ES-I3 (cell line): ENCODE results near the gene GATA1.
A peak's percentile ranks its signal among the peaks of the same experiment; 100 is the strongest.

Source experiments
- H3K36me3 ChIP-seq: 2 replicates; pipeline ENCODE4 v1.6.1; 2013; ENCODE audit warnings: mild to moderate bottlenecking, low read length, control low read depth, moderate library complexity; ENCODE audit not compliant: insufficient read depth
- H3K4me1 ChIP-seq: 2 replicates; pipeline ENCODE4 v1.6.1; 2013; ENCODE audit warnings: mild to moderate bottlenecking, control low read depth, low read length; ENCODE audit not compliant: insufficient read depth
- H3K9ac ChIP-seq: 2 replicates; pipeline ENCODE4 v1.6.1; 2013; ENCODE audit warnings: low read depth, mild to moderate bottlenecking, low read length, moderate library complexity
- H3K9me3 ChIP-seq: 2 replicates; pipeline ENCODE4 v1.6.1; 2013; ENCODE audit warnings: mild to moderate bottlenecking, low read length, moderate library complexity; ENCODE audit not compliant: control insufficient read depth, insufficient read depth

The GATA1 gene

DNA sequence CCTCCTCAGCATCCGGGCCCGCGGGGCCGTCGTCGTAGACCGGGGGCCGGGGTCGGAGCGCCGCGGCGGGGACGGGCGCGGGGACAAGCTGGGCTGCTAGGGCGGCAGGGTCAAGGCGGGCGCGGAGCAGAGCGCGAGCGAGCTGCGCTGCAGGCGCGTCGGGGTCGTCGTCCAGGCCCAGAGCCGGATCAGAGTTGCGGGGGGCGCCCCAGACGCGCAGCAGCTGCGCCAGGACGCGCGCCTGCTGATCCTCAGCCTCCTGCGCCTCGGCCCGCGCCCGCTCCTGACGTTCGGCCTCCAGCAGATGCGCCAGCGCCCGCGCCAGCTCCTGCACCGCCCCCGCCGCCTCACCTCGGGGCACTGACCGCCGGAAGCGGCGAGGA, 45.5 kb downstream of the GATA1 start:
- Histone ChIP-seq H3K4me1 (no peaks in the 10 kb centered on the region), H3K9me3 (no peaks in the 10 kb centered on the region), H3K9ac (peak overlapping the region; percentile 47), H3K36me3 (no peaks in the 10 kb centered on the region)

DNA sequence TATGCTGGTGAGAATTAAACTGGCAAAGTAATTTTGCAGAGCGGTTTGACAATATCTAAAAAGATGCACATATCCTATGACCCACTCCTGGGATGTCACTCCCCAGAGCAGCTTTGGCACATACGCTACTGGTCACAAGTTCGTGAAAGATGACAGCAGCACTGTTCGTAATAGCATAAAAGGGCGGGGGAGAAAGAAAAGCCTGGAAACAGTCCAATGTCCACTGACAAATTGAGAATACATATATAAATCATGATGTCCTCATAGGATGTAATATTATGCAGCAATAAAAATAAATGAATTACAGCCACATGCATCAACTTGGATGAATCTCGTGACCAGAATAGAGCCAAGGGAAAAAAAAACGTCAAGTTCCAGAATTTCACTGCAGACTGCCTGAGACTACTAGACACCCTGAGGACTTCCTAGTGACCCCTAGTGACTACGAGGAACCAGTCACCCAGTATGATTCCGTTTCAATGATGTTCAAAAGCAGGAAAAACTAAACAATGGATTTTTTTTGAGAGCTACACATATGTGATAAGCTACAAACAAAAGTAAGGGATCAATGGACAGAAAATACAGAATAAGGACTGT, 47.2 kb downstream of the GATA1 start:
- Histone ChIP-seq H3K4me1 (no peaks in the 10 kb centered on the region), H3K9me3 (no peaks in the 10 kb centered on the region), H3K36me3 (no peaks in the 10 kb centered on the region), H3K9ac (no peak overlapping the region)

- H3K9me3 ChIP-seq, result no peaks in the 10 kb centered on the region
- H3K36me3 ChIP-seq, result no peaks in the 10 kb centered on the region
- H3K9ac ChIP-seq, result peak overlapping the region; percentile 47; the same call in 1 of the 2 replicates
- no peaks in the 10 kb centered on the region for H3K4me1 ChIP-seq
These were observed 48.0 kb downstream of the GATA1 start for GRCh38 chrX:48834383-48834709.

DNA sequence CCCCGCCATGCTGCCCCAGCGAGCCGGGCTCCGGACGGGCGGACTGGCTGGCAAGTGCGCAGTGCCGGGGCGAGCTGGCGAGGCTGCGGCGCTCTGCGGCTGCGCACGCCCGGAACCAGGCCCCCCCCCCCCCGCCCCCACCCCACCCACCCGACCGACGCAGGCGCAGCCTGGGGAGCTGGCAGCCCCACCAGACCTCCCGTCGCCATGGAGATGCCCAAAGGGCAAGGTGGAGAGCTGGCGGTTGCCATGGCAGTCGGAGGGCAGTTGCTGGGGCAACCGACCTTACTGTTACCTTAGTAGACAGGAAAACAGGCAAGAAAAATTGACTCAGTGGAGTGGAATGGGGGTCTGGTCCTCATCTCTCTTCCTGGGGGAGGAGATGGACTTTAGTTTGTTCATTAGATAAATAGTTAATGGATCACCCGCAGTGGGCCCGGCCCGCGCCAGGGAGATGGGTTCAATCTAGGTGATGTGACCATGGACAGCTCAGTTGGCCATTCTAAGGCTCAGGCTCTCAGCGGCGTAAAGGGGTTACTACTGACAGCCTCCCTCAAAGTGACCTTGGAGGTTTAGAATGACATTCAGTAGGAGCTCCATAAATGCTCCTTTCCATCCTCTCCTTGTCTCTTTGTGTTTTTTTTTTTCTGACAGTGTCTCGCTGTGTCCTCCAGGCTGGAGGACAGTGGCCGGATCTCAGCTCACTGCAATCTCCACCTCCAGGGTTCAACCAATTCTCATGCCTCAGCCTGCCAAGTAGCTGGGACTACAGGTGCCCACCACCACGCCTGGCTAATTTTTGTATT, 49.3 kb downstream of the GATA1 start, which contains the start of gene PCSK1N:
TSS of gene PCSK1N (minus strand) at position 87 of the 806 bp plus-strand sequence. CDS start at position 9, 78 bp downstream.
- no peaks in the 10 kb centered on the region for H3K36me3 ChIP-seq
- H3K9me3 ChIP-seq, result no peaks in the 10 kb centered on the region
- peak within 1 kb of the TSS; percentile 47; the same call in 1 of the 2 replicates for H3K9ac ChIP-seq
- H3K4me1 ChIP-seq, result no peaks in the 10 kb centered on the region

GRCh38 chrX:48839686-48840085, 53.3 kb downstream of the GATA1 start:
- no peaks in the 10 kb centered on the region for H3K36me3 ChIP-seq
- no peak overlapping the region for H3K9ac ChIP-seq
- no peaks in the 10 kb centered on the region for H3K9me3 ChIP-seq
- no peaks in the 10 kb centered on the region for H3K4me1 ChIP-seq
